ENCODE measurements around the gene MRC2. TPM values are rescaled to one million over a fixed set of nuclear protein-coding genes. Genes with fewer than 3 reads are reported as not detected.

Gene MRC2
- polyA plus RNA-seq, 1 of the 3 experiments (the other 2 are of a cell fraction): 213 TPM

- H3K79me2 ChIP-seq (ENCODE audit: insufficient read depth): peaks cover 100% of the 10 kb centered on the region
- no peak overlapping the region for H3K4me3 ChIP-seq (ENCODE audit: low read depth in 2 of 2, low read length in 1 of 2)
- WGBS (ENCODE audit: low lambda C conversion rate): 84% methylated on average over 1 of the region's 1 CpG
- H4K20me1 ChIP-seq (ENCODE audit: insufficient read depth): peaks cover 38% of the 10 kb centered on the region
- ChIA-PET POLR2A (interaction anchor here (1.5 kb wide), 1 partner anchor 28 kb away, joined by 3 read pairs; no protein-coding TSS in a partner anchor), CTCF (interaction anchor here (0.7 to 5.6 kb wide), 3 partner anchors 10 to 779 kb away, joined by 3 to 27 read pairs (median 4); no protein-coding TSS in a partner anchor)
- peaks cover 11% of the 10 kb centered on the region; the same call in 1 of the 2 replicates for H3K9me3 ChIP-seq
- H3K9me2 ChIP-seq: no peaks in the 10 kb centered on the region
- H3K4me2 ChIP-seq: no peak overlapping the region
- peaks cover 45% of the 10 kb centered on the region for H3F3A ChIP-seq (replicated peaks; ENCODE audit: insufficient read depth)
- no peak overlapping the region for H3K27ac ChIP-seq (ENCODE audit: low read depth in 2 of 2, low read length in 1 of 2)
- peaks cover 25 to 39% of the 10 kb centered on the region in 2 experiments for H3K4me1 ChIP-seq (ENCODE audit: control insufficient read depth in 1 of 2, insufficient read depth in 2 of 2, low read depth in 1 of 2, low read length in 1 of 2)
- no peak overlapping the region for H3K9ac ChIP-seq
- TF ChIP-seq TCF12 (IDR thresholded peaks at IDR 0.05) (no peak), ELF1 (IDR thresholded peaks at IDR 0.05) (no peak), USF2 (IDR thresholded peaks at IDR 0.05; ENCODE audit: borderline replicate concordance, low read depth, low read length) (no peak), GATA2 (CRISPR knock-in tag; IDR thresholded peaks at IDR 0.05) (no peak), GABPA (IDR thresholded peaks at IDR 0.05; ENCODE audit: low read depth) (no peak), RAD21 (IDR thresholded peaks at IDR 0.05; ENCODE audit: low read length) (no peak), FOXJ3 (CRISPR knock-in tag; IDR thresholded peaks at IDR 0.05) (no peak)
- DNase-seq: no peak
- no peak overlapping the region for H2AFZ ChIP-seq (ENCODE audit: low read depth)
- H3K36me3 ChIP-seq (replicated peaks in 1 of 2; ENCODE audit: control insufficient read depth in 1 of 2, insufficient read depth in 2 of 2, low read length in 1 of 2): peaks cover 12 to 58% of the 10 kb centered on the region in 2 experiments
- no peaks in the 10 kb centered on the region for H3K27me3 ChIP-seq (ENCODE audit: insufficient read depth)
Observed at GRCh38 chr17:62656446-62656845, 29.0 kb downstream of the MRC2 start.

GRCh38 chr17:62657145-62657665 is 29.7 kb downstream of the MRC2 start:
- no peak for DNase-seq
- H2AFZ ChIP-seq (ENCODE audit: low read depth): no peak overlapping the region
- no peak overlapping the region for H3K9ac ChIP-seq
- peaks cover 12 to 66% of the 10 kb centered on the region in 2 experiments for H3K36me3 ChIP-seq (replicated peaks in 1 of 2; ENCODE audit: control insufficient read depth in 1 of 2, insufficient read depth in 2 of 2, low read length in 1 of 2)
- no peak overlapping the region for H3K4me2 ChIP-seq
- ChIA-PET CTCF (interaction anchor here (0.6 to 5.6 kb wide), 4 partner anchors 9 to 778 kb away, joined by 3 to 27 read pairs (median 4); no protein-coding TSS in a partner anchor), POLR2A (interaction anchor here (1.5 kb wide), 1 partner anchor 29 kb away, joined by 3 read pairs; no protein-coding TSS in a partner anchor)
- no peak for TF ChIP-seq CHD2 (IDR thresholded peaks at IDR 0.05; ENCODE audit: low read length, partially characterized antibody)
- no peak for TF ChIP-seq USF2 (IDR thresholded peaks at IDR 0.05; ENCODE audit: borderline replicate concordance, low read depth, low read length)
- no peak for TF ChIP-seq NFIC (IDR thresholded peaks at IDR 0.05; ENCODE audit: borderline replicate concordance)
- TF ChIP-seq PBX3 (IDR thresholded peaks at IDR 0.05): no peak
- no peak for TF ChIP-seq TAF1 (IDR thresholded peaks at IDR 0.05; ENCODE audit: borderline replicate concordance, low read depth, low read length)
- no peak for TF ChIP-seq ZBTB33 (IDR thresholded peaks at IDR 0.05; ENCODE audit: borderline replicate concordance, low read depth)
- TF ChIP-seq GABPA (IDR thresholded peaks at IDR 0.05; ENCODE audit: low read depth): no peak
- no peak for TF ChIP-seq TCF12 (IDR thresholded peaks at IDR 0.05)
- no peak for TF ChIP-seq FOSL2 (IDR thresholded peaks at IDR 0.05; ENCODE audit: borderline replicate concordance, low read depth)
- TF ChIP-seq SIN3A (IDR thresholded peaks at IDR 0.05; ENCODE audit: borderline replicate concordance, low read depth, low read length): no peak
- H3K27me3 ChIP-seq (ENCODE audit: insufficient read depth): no peaks in the 10 kb centered on the region
- peaks cover 100% of the 10 kb centered on the region for H3K79me2 ChIP-seq (ENCODE audit: insufficient read depth)
- no peak overlapping the region for H3K4me3 ChIP-seq (ENCODE audit: low read depth in 2 of 2, low read length in 1 of 2)
- H3K9me2 ChIP-seq: no peaks in the 10 kb centered on the region
- WGBS (ENCODE audit: low lambda C conversion rate): 93% methylated on average over 3 of the region's 3 CpGs
- H3K27ac ChIP-seq (ENCODE audit: low read depth in 2 of 2, low read length in 1 of 2): no peak overlapping the region; a peak in 1 of 4 replicates
- peaks cover 21 to 36% of the 10 kb centered on the region in 2 experiments for H3K4me1 ChIP-seq (ENCODE audit: control insufficient read depth in 1 of 2, insufficient read depth in 2 of 2, low read depth in 1 of 2, low read length in 1 of 2)
- peaks cover 39% of the 10 kb centered on the region for H3F3A ChIP-seq (replicated peaks; ENCODE audit: insufficient read depth)
- H4K20me1 ChIP-seq (ENCODE audit: insufficient read depth): peaks cover 46% of the 10 kb centered on the region
- H3K9me3 ChIP-seq: peaks cover 11% of the 10 kb centered on the region; the same call in 1 of the 2 replicates

All from SK-N-SH (cell line).